NCI-H510A (cell line): ENCODE measurements around the gene CUX1.
"Not testable (repeated sequence)": the region's sequence is repeated elsewhere in the genome, so short reads cannot be mapped to it uniquely, and the experiment has no call there.

Source experiments
- DNase-seq: peaks from one replicate; lab custom pipeline; 2025; lab: John Stamatoyannopoulos, UW

CUX1 gene

GRCh38 chr7:101984133-101984879 lies 166.9 kb downstream of the CUX1 start:
- DNase-seq, result no peak

- DNase-seq, result no peak
Observed at GRCh38 chr7:101985057-101985902, 167.9 kb downstream of the CUX1 start.

- no peak for DNase-seq
Observed at GRCh38 chr7:101985903-101986734, 168.7 kb downstream of the CUX1 start.

- no peak for DNase-seq
Observed at GRCh38 chr7:101987494-101987893, 170.1 kb downstream of the CUX1 start.

- not testable (repeated sequence) for DNase-seq
Observed at GRCh38 chr7:101988060-101988459, 170.6 kb downstream of the CUX1 start.

GRCh38 chr7:101988513-101988912 lies 171.1 kb downstream of the CUX1 start:
- DNase-seq, result no peak

- DNase-seq, result no peak
Observed at GRCh38 chr7:101989101-101989500, 171.7 kb downstream of the CUX1 start.

- no peak for DNase-seq
Observed at GRCh38 chr7:101990811-101991418, 173.5 kb downstream of the CUX1 start.

GRCh38 chr7:101991860-101992259 lies 174.4 kb downstream of the CUX1 start:
- no peak for DNase-seq

- no peak for DNase-seq
Observed at GRCh38 chr7:101993311-101993710, 175.9 kb downstream of the CUX1 start.

- DNase-seq, result no peak
Observed at GRCh38 chr7:101995121-101995520, 177.7 kb downstream of the CUX1 start.

GRCh38 chr7:101996131-101996691 lies 178.8 kb downstream of the CUX1 start:
- no peak for DNase-seq

GRCh38 chr7:101996876-101997275 lies 179.4 kb downstream of the CUX1 start:
- DNase-seq, result no peak

- DNase-seq, result no peak
Observed at GRCh38 chr7:101998029-101998905, 180.8 kb downstream of the CUX1 start.

- no peak for DNase-seq
Observed at GRCh38 chr7:101998906-101999240, 181.4 kb downstream of the CUX1 start.

GRCh38 chr7:101999393-101999792 lies 182.0 kb downstream of the CUX1 start:
- no peak for DNase-seq

- DNase-seq, result no peak
Observed at GRCh38 chr7:102000123-102000522, 182.7 kb downstream of the CUX1 start.

GRCh38 chr7:102004229-102004628 lies 186.8 kb downstream of the CUX1 start:
- no peak for DNase-seq

GRCh38 chr7:102004848-102005247 lies 187.4 kb downstream of the CUX1 start:
- no peak for DNase-seq

GRCh38 chr7:102005933-102006480 lies 188.6 kb downstream of the CUX1 start:
- DNase-seq, result no peak
